Neuronal stem cell (in vitro differentiated cells): Measurements from ENCODE around the gene CLNK.
A peak's percentile ranks its signal among the peaks of the same experiment; 100 is the strongest.

Experiments
- DNase-seq: peaks from one replicate; pipeline ENCODE4 v3.0.0-alpha.2; 2013; ENCODE audit warnings: low spot score
- H2AFZ ChIP-seq: one replicate; pipeline ENCODE4 v1.6.1; 2013; ENCODE audit warnings: mild to moderate bottlenecking, low read length, inconsistent platforms
- H2AK5ac ChIP-seq: 2 replicates; pipeline ENCODE4 v1.6.1; 2013; ENCODE audit warnings: low read depth, mild to moderate bottlenecking, inconsistent platforms, low read length, moderate library complexity, mixed read lengths
- H2BK120ac ChIP-seq: 2 replicates; pipeline ENCODE4 v1.6.1; 2013; ENCODE audit warnings: low read depth, mild to moderate bottlenecking, inconsistent platforms, low read length, moderate library complexity, mixed read lengths
- H2BK12ac ChIP-seq: one replicate; pipeline ENCODE4 v1.6.1; 2013; ENCODE audit warnings: low read length, inconsistent platforms
- H2BK15ac ChIP-seq: 2 replicates; pipeline ENCODE4 v1.6.1; 2013; ENCODE audit warnings: mild to moderate bottlenecking, low read length, inconsistent platforms, mixed read lengths
- H2BK5ac ChIP-seq: one replicate; pipeline ENCODE4 v1.6.1; 2013; ENCODE audit warnings: inconsistent platforms, mild to moderate bottlenecking, low read length, moderate library complexity
- H3K14ac ChIP-seq: one replicate; pipeline ENCODE4 v1.6.1; 2013; ENCODE audit warnings: low read length, inconsistent platforms
- H3K18ac ChIP-seq: 2 replicates; pipeline ENCODE4 v1.6.1; 2013; ENCODE audit warnings: low read length, inconsistent platforms
- H3K23ac ChIP-seq: 2 replicates; pipeline ENCODE4 v1.6.1; 2013; ENCODE audit warnings: low read depth, mild to moderate bottlenecking, mixed read lengths, low read length, inconsistent platforms; ENCODE audit not compliant: poor library complexity
- H3K27ac ChIP-seq: replicated peaks from 3 replicates; pipeline ENCODE4 v1.5.1; 2013; ENCODE audit warnings: low read length, inconsistent platforms
- H3K27me3 ChIP-seq, 3 experiments: 2 replicates each; pipeline ENCODE4 v1.6.1; 2013; ENCODE audit warnings: low read length in 3 of 3, mild to moderate bottlenecking in 2 of 3, inconsistent platforms in 1 of 3, low read depth in 1 of 3, mixed read lengths in 1 of 3, moderate library complexity in 1 of 3; ENCODE audit not compliant: control insufficient read depth in 3 of 3, insufficient read depth in 3 of 3
- H3K36me3 ChIP-seq, 2 donors: replicated peaks in 1 of 2; 2 replicates each; pipeline ENCODE4 v1.6.1; 2013; ENCODE audit warnings: low read length in 2 of 2; ENCODE audit not compliant: control insufficient read depth in 2 of 2, insufficient read depth in 2 of 2
- H3K4ac ChIP-seq: 2 replicates; pipeline ENCODE4 v1.6.1; 2013; ENCODE audit warnings: inconsistent platforms, mild to moderate bottlenecking, low read length, moderate library complexity
- H3K4me1 ChIP-seq, 2 donors: 1 replicate in 1 of 2; 2 replicates in 1 of 2; pipeline ENCODE4 v1.6.1; 2013; ENCODE audit warnings: low read length in 2 of 2, low read depth in 1 of 2; ENCODE audit not compliant: control insufficient read depth in 2 of 2, insufficient read depth in 1 of 2
- H3K4me2 ChIP-seq: one replicate; pipeline ENCODE4 v1.6.1; 2013; ENCODE audit warnings: mild to moderate bottlenecking, low read length, inconsistent platforms; ENCODE audit not compliant: insufficient read depth, poor library complexity, severe bottlenecking
- H3K4me3 ChIP-seq, 2 donors: 2 replicates each; pipeline ENCODE4 v1.5.1; 2013; ENCODE audit warnings: low read length in 2 of 2, mild to moderate bottlenecking in 2 of 2, inconsistent platforms in 1 of 2, moderate library complexity in 1 of 2
- H3K79me1 ChIP-seq: one replicate; pipeline ENCODE4 v1.6.1; 2013; ENCODE audit warnings: low read depth, mild to moderate bottlenecking, inconsistent platforms, low read length, moderate library complexity
- H3K9ac ChIP-seq: one replicate; pipeline ENCODE4 v1.6.1; 2013; ENCODE audit warnings: mild to moderate bottlenecking, low read depth, low read length, inconsistent platforms; ENCODE audit not compliant: poor library complexity
- H3K9me3 ChIP-seq, 2 donors: replicated peaks in 1 of 2; 2 replicates each; pipeline versions ENCODE3 to v1.6.1; 2013; ENCODE audit warnings: low read length in 2 of 2, mild to moderate bottlenecking in 2 of 2, inconsistent platforms in 1 of 2, low read depth in 1 of 2, mixed read lengths in 1 of 2, moderate library complexity in 1 of 2; ENCODE audit not compliant: control insufficient read depth in 2 of 2, insufficient read depth in 1 of 2
- H4K8ac ChIP-seq: one replicate; pipeline ENCODE4 v1.6.1; 2013; ENCODE audit warnings: low read depth, mild to moderate bottlenecking, inconsistent platforms, low read length, moderate library complexity
- H4K91ac ChIP-seq: one replicate; pipeline ENCODE4 v1.6.1; 2013; ENCODE audit warnings: low read length, low read depth, mild to moderate bottlenecking, inconsistent platforms; ENCODE audit not compliant: poor library complexity
- WGBS, 2 donors: extraction: QIAGEN DNeasy Blood & Tissue Kit; methylation state at CpG; one replicate each; pipeline ENCODE4 v1.1.7; 2013; ENCODE audit warnings: missing lambda C conversion rate in 2 of 2, mixed read lengths in 1 of 2; ENCODE audit not compliant: insufficient read length in 2 of 2, insufficient replicate concordance in 1 of 2; ENCODE audit errors: extremely low coverage in 2 of 2; 5-methylcytosine and 5-hydroxymethylcytosine counted together

The CLNK gene

DNA sequence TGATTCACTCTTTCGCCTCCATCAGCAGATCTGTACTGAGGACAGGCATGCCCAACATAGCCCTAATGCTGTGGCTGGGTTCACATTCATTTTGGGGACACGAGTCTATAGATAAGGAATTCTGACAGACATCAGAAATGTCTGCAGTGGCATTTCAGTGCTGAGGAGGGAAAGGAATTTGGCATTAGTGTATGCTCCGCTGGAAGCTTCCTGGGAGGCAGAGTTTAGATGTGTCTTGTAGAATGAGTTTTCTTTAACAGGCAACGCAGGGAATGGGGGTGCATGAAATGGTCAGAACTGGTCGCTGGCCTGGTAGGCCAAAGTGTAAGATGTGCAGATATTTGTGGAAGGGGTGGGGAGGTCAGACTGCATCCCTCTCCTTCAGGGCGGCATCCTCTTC is 183.8 kb downstream of the CLNK start:
- Histone ChIP-seq H3K9me3 (no peaks in the 10 kb centered on the region), H2AK5ac (no peak overlapping the region), H3K4me2 (no peak overlapping the region), H3K36me3 (no peaks in the 10 kb centered on the region), H3K4me3 (no peak overlapping the region), H3K4ac (no peak overlapping the region), H4K8ac (no peak overlapping the region), H2BK5ac (no peak overlapping the region), H3K4me1 (peaks cover 0 to 21% of the 10 kb centered on the region in 2 donors), H3K27me3 (peaks cover 0 to 2% (median 0%) of the 10 kb centered on the region in 3 experiments), H3K14ac (no peak overlapping the region), H3K9ac (no peak overlapping the region), H2AFZ (no peak overlapping the region), H4K91ac (no peak overlapping the region), H3K27ac (no peak overlapping the region), H3K79me1 (no peaks in the 10 kb centered on the region), H2BK120ac (no peak overlapping the region), H2BK15ac (no peak overlapping the region), H3K18ac (peak overlapping the region; percentile 38), H3K23ac (no peak overlapping the region), H2BK12ac (no peak overlapping the region)
- DNase-seq, result peak; percentile 29
- no CpG with 5 or more reads among the region's 6 CpGs for WGBS, 2 donors

- Histone ChIP-seq H3K27me3 (peaks cover 0 to 4% (median 0%) of the 10 kb centered on the region in 3 experiments), H3K4me3 (no peak overlapping the region), H3K79me1 (no peaks in the 10 kb centered on the region), H4K91ac (no peak overlapping the region), H3K18ac (no peak overlapping the region), H2BK5ac (no peak overlapping the region), H3K27ac (peak overlapping the region; percentile 62), H2BK15ac (no peak overlapping the region), H3K14ac (no peak overlapping the region), H2BK120ac (no peak overlapping the region), H3K36me3 (no peaks in the 10 kb centered on the region), H3K9me3 (no peaks in the 10 kb centered on the region), H3K9ac (no peak overlapping the region), H3K4me2 (no peak overlapping the region), H3K23ac (no peak overlapping the region), H3K4ac (no peak overlapping the region), H2BK12ac (no peak overlapping the region), H3K4me1 (peaks cover 0 to 27% of the 10 kb centered on the region in 2 donors), H2AFZ (peak overlapping the region; percentile 9), H2AK5ac (no peak overlapping the region), H4K8ac (no peak overlapping the region)
- no CpG with 5 or more reads among the region's 4 CpGs for WGBS, 2 donors
- DNase-seq, result peak; percentile 45
Observed at GRCh38 chr4:10496200-10496599, 188.4 kb downstream of the CLNK start.

- no peak overlapping the region for H2BK5ac ChIP-seq
- no peaks in the 10 kb centered on the region for H3K36me3 ChIP-seq
- no peak overlapping the region for H3K4me3 ChIP-seq
- peak overlapping the region; percentile 31 for H3K18ac ChIP-seq
- H4K8ac ChIP-seq, result no peak overlapping the region
- no peak overlapping the region for H2BK12ac ChIP-seq
- peaks cover 0 to 23% of the 10 kb centered on the region in 2 donors for H3K4me1 ChIP-seq
- H3K4me2 ChIP-seq, result no peak overlapping the region
- no peaks in the 10 kb centered on the region for H3K79me1 ChIP-seq
- no peak overlapping the region for H3K9ac ChIP-seq
- no peak overlapping the region for H4K91ac ChIP-seq
- H2BK120ac ChIP-seq, result no peak overlapping the region
- peak overlapping the region; percentile 40 for H2AFZ ChIP-seq
- no peak overlapping the region for H3K4ac ChIP-seq
- H2BK15ac ChIP-seq, result no peak overlapping the region
- no CpG with 5 or more reads among the region's 8 CpGs for WGBS, 2 donors
- H3K9me3 ChIP-seq, result no peaks in the 10 kb centered on the region
- H3K27ac ChIP-seq, result peak overlapping the region; percentile 62
- no peak overlapping the region for H3K23ac ChIP-seq
- H3K27me3 ChIP-seq, result peaks cover 0 to 4% (median 0%) of the 10 kb centered on the region in 3 experiments
- H2AK5ac ChIP-seq, result no peak overlapping the region
- DNase-seq, result no peak
- no peak overlapping the region for H3K14ac ChIP-seq
Observed at GRCh38 chr4:10495651-10496050, 188.9 kb downstream of the CLNK start.

DNA sequence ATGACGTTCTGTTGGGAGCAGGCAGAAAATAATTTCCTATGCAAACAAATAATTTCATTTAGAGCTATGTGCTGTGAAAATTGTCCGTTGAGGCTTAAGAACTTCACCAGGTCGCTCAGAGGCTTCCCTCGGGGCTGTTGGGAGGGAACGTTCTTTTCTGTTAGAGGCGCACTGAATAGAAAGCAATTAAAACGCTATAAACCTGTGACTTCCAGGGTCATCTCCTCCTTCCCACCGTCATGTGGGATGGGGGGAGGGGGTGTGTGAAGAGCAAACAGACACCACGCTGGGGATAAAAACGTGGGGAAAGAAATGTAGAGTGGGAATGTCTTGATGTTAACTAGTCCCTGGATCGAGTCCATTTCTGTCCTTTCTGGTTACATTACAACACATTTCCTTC is 192.1 kb downstream of the CLNK start:
- Histone ChIP-seq H2BK15ac (no peak overlapping the region), H2BK5ac (no peak overlapping the region), H4K8ac (no peak overlapping the region), H2BK12ac (no peak overlapping the region), H3K4me3 (no peak overlapping the region), H3K23ac (no peak overlapping the region), H2BK120ac (no peak overlapping the region), H2AK5ac (no peak overlapping the region), H3K4me1 (peaks cover 0 to 12% of the 10 kb centered on the region in 2 donors), H3K9ac (no peak overlapping the region), H3K27me3 (peaks cover 0 to 4% (median 0%) of the 10 kb centered on the region in 3 experiments), H3K9me3 (no peaks in the 10 kb centered on the region), H3K18ac (no peak overlapping the region), H2AFZ (no peak overlapping the region), H4K91ac (no peak overlapping the region), H3K4ac (no peak overlapping the region), H3K4me2 (no peak overlapping the region), H3K27ac (no peak overlapping the region), H3K79me1 (no peaks in the 10 kb centered on the region), H3K36me3 (no peaks in the 10 kb centered on the region), H3K14ac (no peak overlapping the region)
- DNase-seq, result no peak
- no CpG with 5 or more reads among the region's 11 CpGs for WGBS, 2 donors
